ENCODE results near the gene HSPE1.

DNA sequence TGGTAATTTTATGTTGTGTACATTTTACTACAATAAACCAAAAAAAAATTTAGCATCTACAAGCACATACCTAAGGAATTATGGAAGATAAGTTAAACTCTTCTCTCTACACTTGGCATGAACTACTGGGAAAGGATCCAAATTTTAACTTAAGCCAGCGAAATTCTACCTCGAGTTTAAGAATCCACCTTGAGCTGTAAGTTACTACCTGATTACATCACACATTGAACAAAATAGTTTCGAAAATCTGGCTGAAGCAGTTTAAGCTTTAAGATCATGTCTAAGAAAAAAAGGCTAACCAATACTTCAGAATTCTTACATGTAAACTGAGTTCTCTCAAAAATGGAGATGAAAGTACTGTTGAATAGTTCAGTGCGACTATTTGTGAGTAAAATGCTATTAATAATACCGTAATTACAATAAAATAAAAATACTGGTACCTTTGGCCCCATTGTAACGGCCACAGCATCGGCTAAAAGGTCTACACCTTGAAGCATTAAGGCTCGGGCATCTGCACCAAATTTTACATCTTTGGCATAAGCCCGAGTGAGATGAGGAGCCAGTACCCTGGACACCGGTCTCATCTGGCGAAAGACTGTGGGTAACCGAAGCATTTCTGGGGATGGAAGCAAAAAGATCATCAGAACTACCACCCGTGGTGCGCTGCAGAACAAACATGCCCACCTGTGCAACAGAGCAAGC, 1.8 kb upstream of the HSPE1 start:
- TF ChIP-seq, protein P1, sequence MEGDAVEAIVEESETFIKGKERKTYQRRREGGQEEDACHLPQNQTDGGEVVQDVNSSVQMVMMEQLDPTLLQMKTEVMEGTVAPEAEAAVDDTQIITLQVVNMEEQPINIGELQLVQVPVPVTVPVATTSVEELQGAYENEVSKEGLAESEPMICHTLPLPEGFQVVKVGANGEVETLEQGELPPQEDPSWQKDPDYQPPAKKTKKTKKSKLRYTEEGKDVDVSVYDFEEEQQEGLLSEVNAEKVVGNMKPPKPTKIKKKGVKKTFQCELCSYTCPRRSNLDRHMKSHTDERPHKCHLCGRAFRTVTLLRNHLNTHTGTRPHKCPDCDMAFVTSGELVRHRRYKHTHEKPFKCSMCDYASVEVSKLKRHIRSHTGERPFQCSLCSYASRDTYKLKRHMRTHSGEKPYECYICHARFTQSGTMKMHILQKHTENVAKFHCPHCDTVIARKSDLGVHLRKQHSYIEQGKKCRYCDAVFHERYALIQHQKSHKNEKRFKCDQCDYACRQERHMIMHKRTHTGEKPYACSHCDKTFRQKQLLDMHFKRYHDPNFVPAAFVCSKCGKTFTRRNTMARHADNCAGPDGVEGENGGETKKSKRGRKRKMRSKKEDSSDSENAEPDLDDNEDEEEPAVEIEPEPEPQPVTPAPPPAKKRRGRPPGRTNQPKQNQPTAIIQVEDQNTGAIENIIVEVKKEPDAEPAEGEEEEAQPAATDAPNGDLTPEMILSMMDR (conservative IDR thresholded peaks at IDR 0.05; ENCODE audit: low read depth, low read length): no peak
- no peak for TF ChIP-seq EZH2 (IDR thresholded peaks at IDR 0.05; ENCODE audit: low read length, unreplicated experiment)
- TF ChIP-seq EZH2phosphoT487 (IDR thresholded peaks at IDR 0.05; ENCODE audit: borderline replicate concordance, low read length): no peak
